Measurements from ENCODE around the gene TOX2.

The TOX2 gene, protein sequence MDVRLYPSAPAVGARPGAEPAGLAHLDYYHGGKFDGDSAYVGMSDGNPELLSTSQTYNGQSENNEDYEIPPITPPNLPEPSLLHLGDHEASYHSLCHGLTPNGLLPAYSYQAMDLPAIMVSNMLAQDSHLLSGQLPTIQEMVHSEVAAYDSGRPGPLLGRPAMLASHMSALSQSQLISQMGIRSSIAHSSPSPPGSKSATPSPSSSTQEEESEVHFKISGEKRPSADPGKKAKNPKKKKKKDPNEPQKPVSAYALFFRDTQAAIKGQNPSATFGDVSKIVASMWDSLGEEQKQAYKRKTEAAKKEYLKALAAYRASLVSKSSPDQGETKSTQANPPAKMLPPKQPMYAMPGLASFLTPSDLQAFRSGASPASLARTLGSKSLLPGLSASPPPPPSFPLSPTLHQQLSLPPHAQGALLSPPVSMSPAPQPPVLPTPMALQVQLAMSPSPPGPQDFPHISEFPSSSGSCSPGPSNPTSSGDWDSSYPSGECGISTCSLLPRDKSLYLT

DNA sequence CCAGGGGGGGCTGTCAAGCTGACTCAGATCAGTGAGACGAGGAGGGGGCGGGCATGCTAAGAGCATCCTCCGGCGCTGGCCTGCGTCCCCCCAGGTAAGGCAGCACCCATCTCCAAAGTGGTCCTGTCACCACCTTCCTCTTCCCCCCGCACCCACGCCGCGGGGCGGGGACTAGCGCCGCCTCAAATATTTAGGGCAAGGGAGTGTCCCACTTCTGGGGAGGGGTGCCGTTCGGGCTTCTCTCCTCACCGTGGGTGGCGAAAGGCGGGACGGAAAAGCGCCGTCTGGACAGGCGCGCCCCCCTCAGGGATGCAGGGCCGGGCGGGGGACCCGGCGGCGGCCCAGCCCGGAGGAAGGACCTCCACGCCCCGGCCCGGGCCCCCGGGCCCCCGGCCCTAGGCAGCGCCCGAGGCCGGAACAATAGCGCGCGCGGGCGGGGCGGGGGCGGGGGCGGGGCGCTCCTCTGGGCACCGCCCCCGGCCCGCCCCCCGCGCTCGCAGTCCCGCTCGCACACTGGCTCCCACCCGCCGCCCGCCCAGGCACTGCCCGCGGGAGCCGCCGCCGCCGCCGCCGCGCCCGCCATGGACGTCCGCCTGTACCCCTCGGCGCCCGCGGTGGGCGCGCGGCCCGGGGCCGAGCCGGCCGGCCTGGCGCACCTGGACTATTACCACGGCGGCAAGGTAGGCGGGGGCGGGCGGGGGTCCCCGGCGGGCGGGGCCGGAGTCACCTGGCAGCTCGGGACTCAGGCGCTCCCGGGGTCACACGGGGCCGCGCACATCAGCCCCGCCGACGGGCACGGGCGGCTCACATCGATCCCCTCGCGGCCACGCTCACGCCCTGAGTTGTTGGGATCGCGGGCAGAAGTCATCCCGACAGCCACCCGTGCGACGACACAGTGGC is at the start of gene TOX2:
Gene TOX2 (plus strand): TSS at position 542 of the 900 bp plus-strand sequence. CDS start 40 bp downstream, at position 582.
- peak; percentile 93 for DNase-seq (ENCODE audit: insufficient read length, low spot score)
- FAIRE-seq: peak; percentile 87

DNA sequence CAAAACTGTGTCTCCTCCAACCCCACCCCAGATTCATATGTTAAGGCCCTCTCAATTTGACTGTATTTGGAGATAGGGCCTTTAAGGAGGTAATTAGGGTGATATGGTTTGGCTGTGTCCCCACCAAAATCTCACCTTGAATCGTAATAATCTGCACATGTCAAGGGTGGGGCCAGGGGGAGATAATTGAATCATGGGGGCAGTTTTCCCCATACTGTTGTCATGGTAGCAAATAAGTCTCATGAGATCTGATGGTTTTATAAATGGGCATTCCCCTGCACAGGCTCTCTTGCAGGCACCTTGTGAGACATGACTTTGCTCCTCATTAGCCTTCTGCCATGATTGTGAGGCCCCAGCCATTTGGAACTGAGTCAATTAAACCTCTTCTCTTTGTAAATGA is 46.6 kb upstream of the TOX2 start:
- FAIRE-seq: no peak
- DNase-seq (ENCODE audit: insufficient read length, low spot score): no peak

DNA sequence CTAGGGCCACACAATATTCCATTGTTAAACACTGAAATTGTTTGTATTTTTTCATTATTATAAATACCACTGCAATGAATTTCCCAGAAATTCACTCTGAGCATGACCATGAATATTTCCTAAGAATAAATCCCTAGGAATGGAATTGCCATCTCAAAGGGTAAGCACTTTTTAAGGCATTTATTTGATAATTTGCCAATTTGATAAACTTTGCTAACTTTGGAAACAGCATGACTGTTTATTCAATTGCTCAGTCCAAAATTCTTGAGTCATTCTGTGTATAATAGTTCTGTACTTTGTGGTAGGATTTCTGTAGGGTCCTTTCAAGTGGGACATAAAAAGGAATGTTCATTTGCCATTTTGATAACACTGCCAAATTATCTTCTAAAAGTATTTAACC is 44.2 kb upstream of the TOX2 start:
- no peak for DNase-seq (ENCODE audit: insufficient read length, low spot score)
- FAIRE-seq: no peak

DNA sequence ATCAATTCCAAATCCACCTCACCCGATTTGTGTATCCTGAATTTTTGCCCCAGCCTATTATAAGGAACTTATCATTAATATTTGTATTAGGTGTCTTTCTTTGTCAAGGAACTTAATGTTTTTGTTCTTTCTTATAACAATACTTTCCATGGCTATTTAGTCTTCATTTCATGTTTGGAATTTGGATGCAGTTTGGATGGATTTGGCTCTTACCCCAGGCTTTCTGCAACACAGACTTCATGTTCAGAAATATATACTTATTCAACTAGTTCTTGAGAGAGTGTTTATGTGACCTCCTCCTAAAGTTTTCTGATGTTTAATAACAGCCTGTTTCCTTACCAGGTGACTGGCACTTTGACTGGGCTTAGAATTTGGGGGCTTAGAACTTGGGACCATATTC is 35.9 kb upstream of the TOX2 start:
- DNase-seq (ENCODE audit: insufficient read length, low spot score): no peak
- no peak for FAIRE-seq

DNA sequence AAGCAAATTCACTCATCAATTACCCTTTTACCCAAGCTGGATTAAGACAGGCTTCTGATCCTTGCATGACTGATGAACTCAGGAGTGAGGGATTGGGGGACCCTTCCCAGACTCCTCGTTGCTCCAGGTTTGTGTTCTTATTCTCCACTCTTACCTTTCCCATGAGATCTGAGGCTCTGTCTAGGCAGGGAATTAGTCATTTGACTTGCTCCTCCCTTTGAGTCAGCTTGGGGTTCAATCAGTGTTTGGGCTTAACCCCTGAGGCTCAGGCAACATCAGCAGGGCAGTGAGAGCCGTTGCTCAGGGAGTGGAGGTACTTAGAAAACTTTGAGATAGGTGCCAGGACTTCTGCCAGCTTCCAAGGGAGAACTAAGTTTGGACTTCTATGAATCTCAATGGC is 20.7 kb upstream of the TOX2 start:
- no peak for DNase-seq (ENCODE audit: insufficient read length, low spot score)

DNA sequence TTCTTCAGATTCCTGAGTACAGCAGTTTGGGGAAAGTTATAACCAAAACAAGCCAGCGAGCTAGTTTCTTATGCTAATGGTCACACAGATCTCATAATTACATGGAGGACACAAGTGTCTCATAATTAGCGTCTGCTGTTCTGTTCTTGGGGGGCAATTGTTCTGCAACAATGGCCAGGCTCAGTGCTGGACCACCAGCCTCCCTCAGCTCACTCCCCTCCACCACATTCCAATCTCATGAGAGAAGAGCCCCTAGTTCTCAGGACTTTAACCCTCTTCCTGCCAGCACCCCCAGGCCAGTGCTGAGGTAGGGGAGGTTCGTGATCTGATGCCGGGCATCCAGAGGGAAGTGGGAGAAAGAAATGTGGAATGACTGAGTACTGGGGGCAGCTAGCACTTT is 20.2 kb upstream of the TOX2 start:
- FAIRE-seq (no peak), DNase-seq (ENCODE audit: insufficient read length, low spot score) (no peak)

More for the DNA sequence above, 20.7 kb upstream of the TOX2 start:
- no peak for FAIRE-seq

DNA sequence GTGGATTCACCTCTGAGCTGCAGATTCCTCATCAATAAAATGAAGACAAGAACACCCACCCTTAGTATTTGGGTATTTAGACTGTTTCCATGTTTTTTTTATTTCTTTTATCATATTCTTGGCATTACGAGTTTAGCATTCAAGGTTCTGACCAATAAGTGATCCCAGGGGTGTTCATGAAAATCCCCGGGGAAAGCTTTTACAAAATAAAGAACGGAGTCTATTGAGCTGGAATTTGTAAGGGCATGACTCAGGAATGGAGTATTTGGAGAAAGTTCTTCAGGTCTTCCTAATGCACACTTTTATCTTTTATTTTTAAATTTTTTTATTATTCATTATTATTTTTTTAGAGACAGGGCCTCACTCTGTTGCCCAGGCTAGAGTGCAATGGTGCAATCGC is 19.4 kb upstream of the TOX2 start:
- FAIRE-seq (no peak), DNase-seq (ENCODE audit: insufficient read length, low spot score) (no peak)

DNA sequence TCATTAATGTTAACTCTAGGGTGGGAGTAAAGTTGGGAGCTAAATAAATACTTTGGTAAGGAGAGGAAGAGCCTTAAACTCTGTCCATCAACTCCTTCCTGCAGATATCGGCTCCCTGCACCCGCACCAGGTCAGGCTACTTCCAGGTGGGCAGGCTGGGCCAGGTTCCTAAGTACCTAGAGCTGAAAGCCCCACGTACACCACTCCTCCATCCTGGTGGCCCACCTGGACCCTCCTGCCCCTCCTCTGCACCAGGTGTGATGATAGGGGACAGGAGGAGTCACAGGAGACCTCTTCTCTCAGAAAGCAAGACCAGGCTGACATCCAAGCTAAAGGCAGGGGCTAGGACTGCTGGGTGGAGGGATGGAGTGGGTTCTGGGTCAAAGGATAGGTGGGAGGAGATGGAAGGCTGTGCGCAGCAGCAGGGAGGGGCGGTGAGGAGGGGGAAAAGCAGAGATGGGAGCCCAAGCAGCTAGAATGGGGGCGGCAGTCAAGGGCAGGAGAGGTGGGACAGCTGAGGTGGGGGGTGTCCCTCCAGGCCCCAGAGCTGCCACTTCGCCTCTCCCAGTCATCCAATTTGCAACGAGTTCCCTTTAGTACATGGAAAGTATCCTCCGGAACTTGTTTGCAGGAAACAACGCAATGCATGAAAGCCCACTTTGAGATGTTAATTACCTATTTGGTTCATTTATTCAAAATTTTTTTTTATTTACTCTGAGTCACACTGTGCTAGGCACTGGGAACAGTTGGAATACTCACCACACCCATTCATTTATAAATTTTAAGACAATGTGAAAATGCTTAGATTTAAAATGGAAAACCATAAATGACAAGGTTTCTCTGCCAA is 15.2 kb upstream of the TOX2 start:
- DNase-seq (ENCODE audit: insufficient read length, low spot score) (no peak), FAIRE-seq (no peak)

DNA sequence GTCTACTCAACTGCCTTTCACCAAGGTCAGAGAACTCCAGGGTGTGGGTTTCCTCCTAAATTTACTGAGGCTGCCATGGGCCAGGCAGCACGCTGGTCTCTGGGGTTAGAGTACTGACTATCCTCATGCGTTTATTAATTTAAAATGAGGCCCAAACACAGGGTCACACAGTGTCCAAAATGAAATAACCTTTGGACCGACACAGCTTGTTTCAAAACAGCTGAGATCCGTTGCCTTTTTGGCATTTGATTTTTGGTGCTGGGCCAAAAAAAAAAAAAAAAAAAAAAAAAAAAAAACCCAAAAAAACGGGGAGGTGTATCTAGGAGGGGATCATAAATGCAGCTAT is 14.6 kb upstream of the TOX2 start:
- no peak for DNase-seq (ENCODE audit: insufficient read length, low spot score)
- no peak for FAIRE-seq

DNA sequence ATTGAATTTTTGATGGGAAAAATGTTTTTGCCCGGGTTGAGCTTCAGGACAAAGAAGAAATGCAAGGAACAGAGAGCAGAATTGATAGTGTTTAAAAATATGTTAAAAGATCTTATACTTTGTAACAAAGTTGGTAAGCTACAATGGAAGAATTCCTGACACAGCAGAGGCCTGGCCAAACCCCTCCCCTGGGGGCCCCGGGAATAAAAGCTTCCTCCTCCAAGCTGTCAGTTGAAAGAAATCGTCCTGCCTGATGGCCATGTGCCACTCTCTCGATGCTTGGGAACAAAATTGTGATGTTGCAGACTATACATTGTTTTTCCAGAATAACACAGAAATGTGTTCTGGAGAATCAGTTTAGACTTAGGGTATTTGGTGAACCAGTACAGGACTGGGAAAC is 14.2 kb upstream of the TOX2 start:
- FAIRE-seq (no peak), DNase-seq (ENCODE audit: insufficient read length, low spot score) (no peak)

DNA sequence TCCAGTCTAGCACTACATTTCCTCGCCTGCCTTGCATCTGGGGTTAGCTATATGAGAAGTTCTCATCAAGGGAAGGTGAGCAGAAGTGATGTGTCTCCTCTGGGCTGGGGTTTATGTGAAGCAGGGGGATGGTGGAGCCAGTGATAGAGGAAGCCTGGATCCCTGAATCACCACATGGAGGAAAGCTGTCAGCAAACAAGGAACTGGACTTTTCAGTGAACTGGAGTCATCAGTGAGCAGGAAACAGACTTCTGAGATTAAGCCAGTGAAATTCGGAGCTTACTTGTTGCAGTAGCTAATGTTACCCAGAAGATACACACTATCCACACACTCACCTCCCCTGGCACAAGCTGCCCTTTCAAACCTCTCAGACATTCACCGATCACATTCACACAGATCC is 13.4 kb upstream of the TOX2 start:
- FAIRE-seq (peak; percentile 9), DNase-seq (ENCODE audit: insufficient read length, low spot score) (no peak)

DNA sequence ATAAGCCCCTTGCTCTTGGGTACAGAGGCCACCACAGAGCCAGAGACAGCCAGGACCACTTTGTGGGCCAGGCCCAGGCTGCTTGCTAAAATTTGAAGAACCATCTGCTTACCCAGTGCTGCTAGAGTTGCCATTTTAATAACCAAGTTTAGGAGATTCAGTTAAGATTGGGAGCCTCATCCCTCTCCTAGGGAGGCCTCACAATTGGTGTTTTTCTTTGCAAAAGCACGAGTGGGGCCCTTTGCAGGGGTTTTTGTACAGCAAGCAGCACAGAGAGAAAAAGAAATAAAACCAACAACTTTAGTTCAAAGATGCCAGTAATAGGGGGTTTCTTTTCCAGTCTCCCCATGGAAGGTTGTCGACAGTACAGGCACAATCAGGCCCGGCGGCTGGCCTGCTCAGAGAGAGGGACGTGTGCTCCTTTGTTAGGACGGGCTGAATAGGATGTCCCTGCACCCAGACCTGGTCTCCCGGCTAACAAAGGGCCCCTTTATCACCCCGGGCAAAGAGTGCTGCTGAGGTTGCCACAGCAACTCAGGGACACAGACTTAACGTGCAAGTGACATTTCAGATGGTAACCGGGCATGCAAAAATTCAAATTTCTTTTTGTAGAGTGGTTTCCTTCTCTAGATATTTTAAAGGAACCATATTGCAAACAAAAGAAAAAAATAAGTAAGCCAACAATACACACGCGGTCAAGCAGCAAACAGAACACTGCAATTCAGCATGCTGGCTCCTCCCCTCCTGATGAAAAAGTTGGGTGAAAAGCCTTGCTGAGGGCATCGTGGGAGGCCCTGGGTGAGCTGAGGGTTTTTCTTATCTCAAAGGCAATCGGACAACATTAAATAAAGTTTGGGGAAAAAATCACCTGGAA is 10.5 kb upstream of the TOX2 start:
- DNase-seq (ENCODE audit: insufficient read length, low spot score) (no peak), FAIRE-seq (no peak)

DNA sequence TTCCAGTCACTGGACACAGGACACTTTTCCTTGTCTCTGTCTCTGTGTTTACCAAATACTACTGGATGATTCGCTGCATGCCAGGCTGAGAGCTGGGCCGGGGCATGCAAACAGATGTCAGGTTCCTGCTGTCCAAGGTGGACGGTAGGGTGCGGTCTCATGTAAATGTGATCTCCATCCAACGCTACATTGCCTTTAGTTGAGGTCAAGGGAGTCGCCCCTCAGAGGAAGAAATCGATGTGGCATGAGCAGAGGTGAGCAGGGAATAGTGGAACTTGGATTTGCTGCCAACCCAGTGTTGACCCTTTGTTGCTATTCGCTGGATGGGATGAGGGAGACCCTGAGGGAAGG is 9.8 kb upstream of the TOX2 start:
- FAIRE-seq (peak; percentile 44), DNase-seq (ENCODE audit: insufficient read length, low spot score) (no peak)

DNA sequence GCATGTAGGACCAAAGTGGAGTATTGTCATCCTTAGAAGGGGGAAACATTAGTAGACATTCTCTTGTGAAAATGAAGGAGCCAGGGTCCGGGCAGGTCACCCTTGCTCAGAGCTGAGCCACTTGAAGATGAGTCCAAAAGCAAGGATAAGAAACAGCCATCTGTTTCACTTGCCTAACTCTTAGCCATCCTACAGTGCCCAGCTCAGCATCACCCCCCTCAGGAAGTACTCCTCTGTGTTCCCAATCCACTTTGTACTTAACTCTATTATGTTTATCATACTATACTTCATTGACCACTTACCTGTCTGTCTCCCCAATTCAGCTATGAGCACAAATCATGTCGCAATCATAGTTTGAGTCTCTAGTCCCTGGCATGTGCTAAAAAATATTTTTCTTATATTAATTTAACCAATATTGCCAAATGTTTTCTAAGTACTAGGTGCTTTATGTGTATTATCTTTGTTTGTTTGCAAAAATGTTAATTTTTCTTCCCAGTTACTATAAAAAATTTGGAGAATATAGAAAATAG is 8.1 kb upstream of the TOX2 start:
- DNase-seq (ENCODE audit: insufficient read length, low spot score): no peak
- peak; percentile 65 for FAIRE-seq

DNA sequence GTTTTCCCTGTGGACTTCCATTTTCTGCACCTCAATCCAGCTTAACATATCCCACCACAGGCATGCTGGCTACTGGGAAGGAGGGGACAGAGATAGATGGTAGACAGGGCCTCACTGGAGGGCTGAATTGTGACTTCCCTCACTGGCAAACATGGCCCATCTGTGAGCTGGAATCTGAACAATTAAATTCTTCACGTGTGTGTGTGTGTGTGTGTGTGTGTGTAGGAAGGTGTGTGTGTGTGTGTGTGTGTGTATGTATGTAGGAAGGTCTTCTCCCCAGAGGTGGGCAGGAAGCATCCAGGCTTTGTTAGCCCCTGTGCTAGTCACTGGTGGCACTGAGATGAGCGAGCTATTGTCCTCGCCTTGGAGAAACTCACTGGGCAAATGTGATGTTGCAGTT is 5.4 kb upstream of the TOX2 start:
- DNase-seq (ENCODE audit: insufficient read length, low spot score) (no peak), FAIRE-seq (peak; percentile 90)

DNA sequence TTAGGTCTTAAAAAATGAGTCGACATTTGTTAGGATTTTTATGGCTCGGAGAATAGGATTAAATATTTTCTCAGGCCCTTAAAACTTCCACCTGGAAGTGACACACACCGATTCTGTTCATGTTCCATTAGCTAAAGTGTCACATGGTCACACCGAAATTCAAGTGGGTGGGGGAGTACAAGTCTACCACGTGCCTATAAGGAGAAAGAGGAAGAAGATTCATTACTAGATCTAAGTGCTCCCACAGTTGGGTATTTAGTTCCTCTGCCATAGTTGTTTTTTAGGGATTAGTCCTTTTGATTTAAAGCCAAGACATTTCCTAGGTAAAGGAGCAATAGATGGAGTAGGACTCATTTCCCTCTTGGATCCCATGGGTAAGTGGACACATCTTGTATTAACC is 4.9 kb upstream of the TOX2 start:
- DNase-seq (ENCODE audit: insufficient read length, low spot score) (no peak), FAIRE-seq (peak; percentile 65)

DNA sequence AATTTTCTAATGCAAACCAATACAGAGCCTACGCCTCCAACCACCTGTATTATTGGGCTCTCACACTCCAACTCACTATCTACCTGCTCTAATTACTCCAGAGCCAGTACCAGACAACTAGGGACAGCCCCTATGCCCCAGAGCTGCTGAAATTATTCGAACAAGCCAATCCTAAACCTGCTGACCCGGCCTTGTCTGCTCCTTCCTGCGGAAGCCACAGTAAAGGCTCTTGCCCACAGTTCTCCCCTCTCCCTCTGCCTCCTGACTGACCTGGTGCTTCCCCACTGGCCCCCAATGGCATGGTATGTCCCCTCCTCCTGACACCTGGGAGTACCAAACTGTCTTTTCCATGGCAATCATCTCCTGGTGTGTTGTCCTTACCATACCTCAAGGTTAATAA is 4.1 kb upstream of the TOX2 start:
- DNase-seq (ENCODE audit: insufficient read length, low spot score) (no peak), FAIRE-seq (no peak)

DNA sequence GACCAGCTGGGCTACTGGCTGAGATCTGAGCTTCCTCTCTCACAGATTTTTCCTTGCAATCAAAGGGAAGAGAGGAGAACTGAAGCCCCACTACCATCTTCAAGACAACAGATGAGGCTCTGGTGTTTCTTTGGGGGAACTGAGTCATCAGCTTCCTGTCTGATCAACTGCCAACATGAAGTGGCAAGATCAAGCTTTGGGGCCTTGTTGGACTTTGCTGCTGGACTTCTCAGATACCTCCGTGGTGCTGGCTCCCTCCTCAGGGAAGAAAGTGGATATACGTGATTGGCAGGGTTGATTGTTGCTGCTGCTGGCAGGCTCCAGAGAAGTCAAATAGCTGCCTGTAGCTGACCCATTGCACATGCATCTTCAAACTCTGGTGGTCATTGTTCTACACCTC is 3.6 kb upstream of the TOX2 start:
- DNase-seq (ENCODE audit: insufficient read length, low spot score) (peak; percentile 69), FAIRE-seq (peak; percentile 92)

DNA sequence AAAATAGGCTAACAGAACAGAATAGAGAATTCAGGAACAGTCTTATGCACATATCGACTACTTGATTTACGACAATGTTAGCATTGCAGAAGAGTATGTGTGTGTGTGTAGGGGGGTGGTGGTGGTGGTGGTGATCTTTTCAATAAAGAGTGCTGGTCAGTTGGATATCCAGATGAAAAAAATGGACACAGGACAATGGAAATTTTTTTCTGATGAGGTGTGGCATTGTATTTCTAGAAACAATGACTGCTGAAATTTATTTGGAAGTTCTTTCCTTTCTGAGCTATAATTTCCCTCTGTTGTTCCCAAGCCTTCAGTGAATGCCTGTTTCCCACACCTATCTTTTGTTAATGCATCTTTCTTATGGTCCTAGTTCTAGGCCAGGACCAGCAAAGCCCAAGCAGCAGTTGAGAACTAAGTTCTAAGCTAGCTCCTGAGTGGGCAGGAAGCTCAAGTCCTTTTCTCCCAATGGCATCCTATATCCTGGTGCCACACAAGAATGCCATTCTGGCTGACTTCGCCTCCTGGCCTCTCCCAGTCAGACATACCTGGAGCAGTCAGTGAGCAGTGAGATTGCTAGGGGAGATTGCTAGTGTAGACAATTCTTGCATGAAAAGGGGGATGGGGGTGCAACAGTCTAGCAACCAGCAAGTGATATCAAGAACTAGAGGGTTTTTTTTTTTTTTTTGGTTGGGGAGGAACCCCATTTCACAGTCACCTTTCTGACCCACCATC is 1.2 kb upstream of the TOX2 start:
- DNase-seq (ENCODE audit: insufficient read length, low spot score) (no peak), FAIRE-seq (peak; percentile 69)

Data from HTR-8/SVneo (cell line).